Thoracic aorta (tissue), 2 donors: Measurements from ENCODE around the gene LTN1. TPM values are rescaled to one million over a fixed set of nuclear protein-coding genes. Genes with fewer than 3 reads are reported as not detected.
A peak's percentile ranks its signal among the peaks of the same experiment; 100 is the strongest.
"Not testable (repeated sequence)": the region's sequence is repeated elsewhere in the genome, so short reads cannot be mapped to it uniquely, and the experiment has no call there.

ENCODE experiments used
- ATAC-seq: fragments of 150-250 bp; one replicate; pipeline ENCODE4 v1.8.0; 2017; ENCODE audit warnings: low read depth; ENCODE audit not compliant: insufficient number of reproducible peaks, low FRiP score
- DNase-seq: peaks from one replicate; pipeline ENCODE4 v3.0.0-alpha.2; 2020; ENCODE audit warnings: low spot score
- H3K27ac ChIP-seq, 2 donors: fragments of 200-600 bp; sonication (generic); 1 replicate in 1 of 2; 2 replicates in 1 of 2; pipeline ENCODE4 v1.5.1; 2016; ENCODE audit warnings: mild to moderate bottlenecking in 2 of 2, moderate library complexity in 2 of 2
- H3K27me3 ChIP-seq: fragments of 200-600 bp; sonication (generic); replicated peaks from 2 replicates; pipeline ENCODE4 v1.6.0; 2016; ENCODE audit warnings: mild to moderate bottlenecking; ENCODE audit not compliant: insufficient read depth
- H3K36me3 ChIP-seq: fragments of 200-600 bp; sonication (generic); one replicate; pipeline ENCODE4 v1.5.1; 2016
- H3K4me1 ChIP-seq, 2 donors: fragments of 200-600 bp; sonication (generic); 1 replicate in 1 of 2; 2 replicates in 1 of 2; pipeline versions ENCODE4 v1.5.1 to v1.6.0; 2016; ENCODE audit warnings: low read depth in 2 of 2, mild to moderate bottlenecking in 1 of 2; ENCODE audit not compliant: control insufficient read depth in 1 of 2
- H3K4me3 ChIP-seq: fragments of 200-600 bp; sonication (generic); 2 replicates; pipeline ENCODE4 v1.5.1; 2016; ENCODE audit warnings: mild to moderate bottlenecking
- H3K9me3 ChIP-seq: fragments of 200-600 bp; sonication (generic); 2 replicates; pipeline ENCODE4 v1.5.1; 2016
- total RNA-seq, 2 donors: library from RNA; depleted of rRNA; stranded (reverse); fragments of >200 nt; gene quantifications; one replicate each; pipeline versions ENCODE4 v1.1.0 to v1.2.3, GENCODE V29; 2016
- TF ChIP-seq, protein P1 (sequence below): fragments of 200-600 bp; sonication (generic); IDR thresholded peaks from one replicate; pipeline ENCODE4 v1.5.1; 2019; ENCODE audit warnings: antibody characterized with exemption

LTN1 gene
- total RNA-seq, 2 donors from 2014 or later: 23.4 to 26.8 TPM

DNA sequence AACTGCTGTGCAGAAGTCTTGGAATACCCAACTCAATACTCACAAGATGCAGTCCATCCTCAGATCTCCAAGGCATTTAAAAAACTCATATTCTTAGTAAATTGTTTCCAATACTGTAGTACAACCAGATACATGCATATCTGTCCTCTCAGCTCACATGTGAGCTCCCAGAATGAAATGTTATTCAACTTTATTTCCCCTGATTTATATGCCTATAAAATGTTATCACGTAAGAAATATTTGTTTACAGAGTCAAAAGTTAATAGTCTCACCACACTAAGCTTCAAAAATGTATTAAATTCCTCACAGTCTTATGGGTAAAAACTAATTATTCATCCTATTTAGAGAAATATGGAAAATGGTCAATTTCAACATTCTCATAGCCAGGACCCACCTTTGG lies 56.6 kb downstream of the LTN1 start:
- H3K9me3 ChIP-seq: no peaks in the 10 kb centered on the region
- H3K4me3 ChIP-seq: no peak overlapping the region
- H3K27me3 ChIP-seq: no peaks in the 10 kb centered on the region
- no peak overlapping the region for H3K27ac ChIP-seq
- DNase-seq (no peak), ATAC-seq (no peak)
- TF ChIP-seq, protein P1, sequence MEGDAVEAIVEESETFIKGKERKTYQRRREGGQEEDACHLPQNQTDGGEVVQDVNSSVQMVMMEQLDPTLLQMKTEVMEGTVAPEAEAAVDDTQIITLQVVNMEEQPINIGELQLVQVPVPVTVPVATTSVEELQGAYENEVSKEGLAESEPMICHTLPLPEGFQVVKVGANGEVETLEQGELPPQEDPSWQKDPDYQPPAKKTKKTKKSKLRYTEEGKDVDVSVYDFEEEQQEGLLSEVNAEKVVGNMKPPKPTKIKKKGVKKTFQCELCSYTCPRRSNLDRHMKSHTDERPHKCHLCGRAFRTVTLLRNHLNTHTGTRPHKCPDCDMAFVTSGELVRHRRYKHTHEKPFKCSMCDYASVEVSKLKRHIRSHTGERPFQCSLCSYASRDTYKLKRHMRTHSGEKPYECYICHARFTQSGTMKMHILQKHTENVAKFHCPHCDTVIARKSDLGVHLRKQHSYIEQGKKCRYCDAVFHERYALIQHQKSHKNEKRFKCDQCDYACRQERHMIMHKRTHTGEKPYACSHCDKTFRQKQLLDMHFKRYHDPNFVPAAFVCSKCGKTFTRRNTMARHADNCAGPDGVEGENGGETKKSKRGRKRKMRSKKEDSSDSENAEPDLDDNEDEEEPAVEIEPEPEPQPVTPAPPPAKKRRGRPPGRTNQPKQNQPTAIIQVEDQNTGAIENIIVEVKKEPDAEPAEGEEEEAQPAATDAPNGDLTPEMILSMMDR: no peak
- peaks cover 5 to 6% of the 10 kb centered on the region in 2 donors for H3K4me1 ChIP-seq
- H3K36me3 ChIP-seq: peaks cover 10% of the 10 kb centered on the region

DNA sequence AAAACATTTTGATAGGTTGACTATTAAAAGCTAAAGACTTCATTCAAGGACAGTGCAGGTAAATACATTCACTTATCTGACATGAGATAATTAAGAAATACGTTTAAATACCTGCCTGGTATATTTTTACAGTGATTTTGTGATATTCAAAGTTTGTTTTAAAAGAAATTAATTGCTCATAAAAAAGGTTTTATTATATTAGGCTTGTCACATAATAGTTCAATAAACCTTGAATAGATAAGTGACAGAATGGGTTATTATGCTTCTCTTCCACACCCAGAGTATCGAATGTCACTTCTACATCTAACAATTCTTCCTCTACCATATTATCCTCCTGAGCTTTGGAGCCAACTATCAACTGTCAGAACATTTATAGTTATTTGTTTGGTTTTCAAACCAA lies 60.0 kb downstream of the LTN1 start:
- H3K36me3 ChIP-seq: peaks cover 10% of the 10 kb centered on the region
- no peak for ATAC-seq
- TF ChIP-seq, protein P1: no peak

DNA sequence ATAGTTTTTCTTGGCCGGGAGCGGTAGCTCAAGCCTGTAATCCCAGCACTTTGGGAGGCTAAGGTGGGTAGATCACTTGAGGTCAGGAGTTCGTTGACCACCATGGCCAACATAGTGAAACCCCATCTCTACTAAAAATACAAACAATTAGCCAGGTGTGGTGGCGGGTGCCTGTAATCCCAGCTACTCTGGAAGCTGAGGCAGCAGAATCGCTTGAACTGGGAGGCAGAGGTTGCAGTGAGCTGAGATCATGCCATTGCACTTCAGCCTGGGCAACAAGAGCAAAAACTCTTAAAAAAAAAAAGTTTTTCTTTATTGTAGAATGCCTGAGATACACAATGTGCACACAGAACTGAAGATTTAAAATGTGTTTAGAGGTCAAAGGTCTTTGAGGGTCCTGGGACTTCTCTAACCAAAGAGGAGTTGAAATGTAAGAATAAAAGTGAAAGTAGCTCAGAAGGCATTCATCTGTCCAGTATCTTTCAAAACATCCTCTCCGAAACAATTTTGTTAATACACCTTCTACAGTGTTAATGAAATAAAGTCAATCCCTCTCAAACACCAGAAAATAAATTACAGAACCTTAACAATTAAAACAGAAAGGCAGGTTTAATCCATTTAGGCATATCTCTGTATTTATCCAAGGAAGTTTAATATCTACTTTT lies 60.8 kb downstream of the LTN1 start:
- not testable (repeated sequence) for DNase-seq, H3K4me1 ChIP-seq, ATAC-seq, H3K27ac ChIP-seq, H3K4me3 ChIP-seq, H3K9me3 ChIP-seq, H3K27me3 ChIP-seq
- H3K36me3 ChIP-seq: peaks cover 10% of the 10 kb centered on the region

More for the DNA sequence above, 60.0 kb downstream of the LTN1 start:
- no peak overlapping the region for H3K27ac ChIP-seq
- no peak for DNase-seq
- H3K4me1 ChIP-seq: peaks cover 0 to 7% of the 10 kb centered on the region in 2 donors
- H3K9me3 ChIP-seq: no peaks in the 10 kb centered on the region
- H3K4me3 ChIP-seq: no peak overlapping the region
- H3K27me3 ChIP-seq: no peaks in the 10 kb centered on the region

DNA sequence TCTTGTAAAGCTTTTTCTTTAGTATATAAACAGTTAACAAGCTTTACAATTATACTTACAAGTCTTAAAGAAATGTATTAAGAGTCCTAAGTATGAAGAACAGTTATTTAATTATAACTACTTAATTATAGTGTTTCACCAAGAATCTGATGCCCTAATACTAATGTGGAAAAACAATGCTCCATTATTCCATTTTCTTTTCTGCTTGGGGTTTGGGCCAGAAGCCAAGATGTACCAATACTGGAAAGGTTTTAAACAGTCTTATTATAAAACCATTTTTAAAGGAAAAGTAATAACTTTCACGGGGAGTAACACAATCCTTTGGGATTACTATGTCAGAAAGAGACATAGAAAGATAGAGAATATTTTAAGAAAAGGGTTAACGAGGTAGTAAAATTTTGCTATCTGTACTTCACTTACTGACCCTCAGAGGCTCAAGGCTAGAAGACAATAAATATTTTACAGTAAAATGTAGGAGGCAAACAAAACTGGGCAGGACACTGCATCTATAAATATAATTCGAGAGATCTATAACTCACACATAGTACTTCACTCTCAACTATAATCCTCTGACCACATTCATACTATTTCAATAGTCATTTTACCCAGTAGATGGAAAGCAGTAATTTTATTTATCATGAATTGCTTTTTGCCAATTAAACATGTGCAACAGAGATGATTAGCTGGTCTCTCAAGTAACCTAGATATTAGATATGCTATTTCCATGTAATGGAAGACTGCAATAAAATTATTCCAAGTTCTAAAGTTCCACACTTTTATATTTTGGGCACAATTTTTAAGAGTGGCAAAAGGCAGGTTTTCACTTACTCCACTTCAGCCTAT lies 63.9 kb downstream of the LTN1 start:
- TF ChIP-seq, protein P1: no peak
- Histone ChIP-seq H3K9me3 (no peaks in the 10 kb centered on the region), H3K4me1 (peaks cover 0 to 7% of the 10 kb centered on the region in 2 donors), H3K36me3 (peaks cover under 1% of the 10 kb centered on the region), H3K27ac (peak overlapping the region in 1 of 2 donors; percentile 21), H3K27me3 (no peaks in the 10 kb centered on the region), H3K4me3 (no peak overlapping the region)
- no peak for DNase-seq
- no peak for ATAC-seq

DNA sequence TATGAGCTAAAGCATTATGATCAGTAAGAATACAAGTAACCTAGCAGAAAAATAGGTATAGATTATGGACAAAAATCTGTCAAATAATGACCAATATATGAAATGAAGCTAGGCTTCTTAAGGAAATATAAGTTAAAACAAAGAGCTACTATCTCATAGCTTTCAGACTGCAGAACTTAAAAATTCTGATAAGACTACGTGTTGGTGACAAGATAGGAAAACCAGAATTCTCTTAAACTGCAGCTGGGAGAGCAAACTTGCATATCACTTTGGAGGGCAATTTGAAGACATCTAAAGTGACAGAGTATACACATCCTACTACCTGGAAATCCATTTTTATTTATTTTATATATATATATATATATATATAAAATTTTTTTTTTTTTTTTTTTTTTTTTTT lies 65.5 kb downstream of the LTN1 start:
- Histone ChIP-seq H3K4me1 (peaks cover 0 to 7% of the 10 kb centered on the region in 2 donors), H3K27me3 (no peaks in the 10 kb centered on the region), H3K27ac (no peak overlapping the region), H3K4me3 (no peak overlapping the region), H3K9me3 (no peaks in the 10 kb centered on the region), H3K36me3 (no peaks in the 10 kb centered on the region)
- TF ChIP-seq, protein P1: no peak
- DNase-seq: no peak
- ATAC-seq: no peak
